Activated naive CD4-positive, alpha-beta T cell treated with anti-CD3 and anti-CD28 coated beads for 36 hours (primary cell): Measurements from ENCODE around the gene SLMAP. TPM values are rescaled to one million over a fixed set of nuclear protein-coding genes. Genes with fewer than 3 reads are reported as not detected.

Experiments used
- CTCF ChIA-PET: fragments of 350-600 bp; sonication (Branson Sonifier 250); formaldehyde crosslinking; loops from one replicate; lab custom pipeline; 2021; ENCODE audit warnings: antibody characterized with exemption; lab: Charles Lee
- DNase-seq: peaks from one replicate; pipeline ENCODE4 v3.0.0-alpha.2; 2020
- H3K27ac Mint-ChIP-seq: one replicate; pipeline ENCODE4 v1.8.0; 2021; ENCODE audit warnings: mild to moderate bottlenecking, mixed read lengths
- H3K27me3 Mint-ChIP-seq: one replicate; pipeline ENCODE4 v1.8.0; 2021; ENCODE audit warnings: low read depth, mixed read lengths
- H3K36me3 Mint-ChIP-seq: one replicate; pipeline ENCODE4 v1.8.0; 2021; ENCODE audit warnings: low read depth, mixed read lengths
- H3K4me1 Mint-ChIP-seq: one replicate; pipeline ENCODE4 v1.8.0; 2021; ENCODE audit warnings: low read depth, mixed read lengths
- H3K4me3 Mint-ChIP-seq: one replicate; pipeline ENCODE4 v1.8.0; 2021; ENCODE audit warnings: mild to moderate bottlenecking, moderate library complexity, mixed read lengths
- H3K9me3 Mint-ChIP-seq: one replicate; pipeline ENCODE4 v1.8.0; 2021; ENCODE audit warnings: mixed read lengths
- intact Hi-C: fragments of 100-400 bp; cut with micrococcal nuclease; formaldehyde crosslinking; loops from one replicate; pipeline ENCODE4 v1.15.1; 2023
- total RNA-seq, 2 experiments: library from RNA; stranded (reverse); gene quantifications; one replicate each; pipeline ENCODE4 v1.2.3, GENCODE V29; 2021

The SLMAP gene
- total RNA-seq, 2 experiments from 2014 or later: 35.1 TPM

DNA sequence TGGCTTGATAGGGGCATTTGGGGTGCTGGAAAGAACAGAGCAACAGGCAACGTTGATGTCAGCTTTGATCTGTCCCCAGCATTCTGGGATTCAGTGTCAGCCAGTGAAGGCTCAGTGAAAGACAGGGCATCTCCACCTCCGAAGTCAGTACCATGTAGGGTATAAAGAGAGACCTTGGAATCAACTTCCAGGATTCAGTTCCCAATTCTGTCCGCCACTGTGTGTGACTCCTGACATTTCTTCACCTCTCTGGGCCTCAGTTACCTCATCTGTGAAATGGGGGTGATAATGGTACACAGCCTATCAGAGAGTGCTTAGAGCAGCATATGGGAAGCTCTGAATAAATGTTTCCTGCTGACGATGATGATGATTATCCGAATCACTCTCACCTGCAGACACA, 196.5 kb downstream of the SLMAP start:
- Mint-ChIP-seq H3K4me1 (peaks cover 8% of the 10 kb centered on the region), H3K4me3 (no peak overlapping the region), H3K27ac (no peak overlapping the region), H3K9me3 (no peaks in the 10 kb centered on the region), H3K27me3 (no peaks in the 10 kb centered on the region), H3K36me3 (no peaks in the 10 kb centered on the region)
- intact Hi-C loops: no loop called here
- CTCF ChIA-PET: interaction anchor here (0.6 kb wide), 1 partner anchor 52 kb away, joined by 4 read pairs; no protein-coding TSS in a partner anchor
- DNase-seq: no peak

- Mint-ChIP-seq H3K27ac (no peak overlapping the region), H3K4me1 (peaks cover 9% of the 10 kb centered on the region), H3K4me3 (no peak overlapping the region), H3K9me3 (no peaks in the 10 kb centered on the region), H3K27me3 (no peaks in the 10 kb centered on the region), H3K36me3 (no peaks in the 10 kb centered on the region)
- DNase-seq: no peak
- CTCF ChIA-PET: no interaction called here
- intact Hi-C loops: no loop called here
These were observed 197.5 kb downstream of the SLMAP start for GRCh38 chr3:57953576-57953975.

GRCh38 chr3:57956119-57956832, 200.2 kb downstream of the SLMAP start:
- Mint-ChIP-seq H3K27ac (peak overlapping the region; percentile 6), H3K4me1 (peaks cover 13% of the 10 kb centered on the region), H3K4me3 (no peak overlapping the region), H3K36me3 (no peaks in the 10 kb centered on the region), H3K27me3 (no peaks in the 10 kb centered on the region), H3K9me3 (no peaks in the 10 kb centered on the region)
- CTCF ChIA-PET: no interaction called here
- no peak for DNase-seq
- intact Hi-C loops: loop anchor here (1.0 kb wide), 1 partner anchor 28 kb away; no protein-coding TSS in a partner anchor

DNA sequence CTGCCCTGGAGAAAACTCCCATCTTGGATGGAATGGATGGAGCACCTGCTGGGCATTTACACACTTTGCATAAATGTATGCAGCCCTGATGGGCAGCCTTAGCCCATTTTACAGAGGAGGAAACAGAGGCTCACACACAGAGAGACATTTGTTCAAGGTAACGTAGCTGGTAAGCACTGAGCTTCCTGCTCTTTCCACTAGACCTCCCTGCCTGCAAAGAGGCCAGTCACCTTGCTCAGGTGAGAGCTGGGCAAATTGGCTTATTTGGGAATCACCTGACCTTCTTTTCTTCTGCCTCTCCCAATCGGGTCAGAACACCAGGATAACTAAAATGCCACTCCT, 200.7 kb downstream of the SLMAP start:
- no peaks in the 10 kb centered on the region for H3K36me3 Mint-ChIP-seq
- H3K4me1 Mint-ChIP-seq: peaks cover 13% of the 10 kb centered on the region
- DNase-seq: no peak
- H3K4me3 Mint-ChIP-seq: no peak overlapping the region
- no peaks in the 10 kb centered on the region for H3K27me3 Mint-ChIP-seq
- no peak overlapping the region for H3K27ac Mint-ChIP-seq
- CTCF ChIA-PET: no interaction called here
- H3K9me3 Mint-ChIP-seq: no peaks in the 10 kb centered on the region
- intact Hi-C loops: loop anchor here (1.0 kb wide), 1 partner anchor 27 kb away; no protein-coding TSS in a partner anchor

DNA sequence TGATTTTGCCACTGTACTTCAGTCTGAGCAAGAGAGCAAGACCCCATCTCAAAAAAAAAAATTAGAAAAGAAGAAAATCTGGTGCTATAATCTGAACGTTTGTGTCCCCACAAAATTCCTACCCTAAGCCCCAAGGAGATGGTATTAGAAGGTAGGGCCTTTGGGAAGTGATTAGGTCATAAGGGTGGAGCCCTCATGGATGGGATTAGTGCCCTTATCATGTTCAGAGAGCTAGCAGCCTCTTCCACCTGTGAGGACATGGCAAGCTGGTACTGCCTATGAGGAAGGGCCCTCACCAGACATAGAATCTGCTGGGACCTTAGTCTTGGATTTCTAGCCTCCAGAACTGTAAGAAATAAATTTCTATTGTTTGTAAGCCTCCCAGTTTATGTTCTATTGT, 201.7 kb downstream of the SLMAP start:
- intact Hi-C loops: no loop called here
- CTCF ChIA-PET: no interaction called here
- Mint-ChIP-seq H3K9me3 (no peaks in the 10 kb centered on the region), H3K36me3 (no peaks in the 10 kb centered on the region), H3K27me3 (no peaks in the 10 kb centered on the region), H3K4me3 (no peak overlapping the region), H3K27ac (no peak overlapping the region), H3K4me1 (peaks cover 13% of the 10 kb centered on the region)
- no peak for DNase-seq

DNA sequence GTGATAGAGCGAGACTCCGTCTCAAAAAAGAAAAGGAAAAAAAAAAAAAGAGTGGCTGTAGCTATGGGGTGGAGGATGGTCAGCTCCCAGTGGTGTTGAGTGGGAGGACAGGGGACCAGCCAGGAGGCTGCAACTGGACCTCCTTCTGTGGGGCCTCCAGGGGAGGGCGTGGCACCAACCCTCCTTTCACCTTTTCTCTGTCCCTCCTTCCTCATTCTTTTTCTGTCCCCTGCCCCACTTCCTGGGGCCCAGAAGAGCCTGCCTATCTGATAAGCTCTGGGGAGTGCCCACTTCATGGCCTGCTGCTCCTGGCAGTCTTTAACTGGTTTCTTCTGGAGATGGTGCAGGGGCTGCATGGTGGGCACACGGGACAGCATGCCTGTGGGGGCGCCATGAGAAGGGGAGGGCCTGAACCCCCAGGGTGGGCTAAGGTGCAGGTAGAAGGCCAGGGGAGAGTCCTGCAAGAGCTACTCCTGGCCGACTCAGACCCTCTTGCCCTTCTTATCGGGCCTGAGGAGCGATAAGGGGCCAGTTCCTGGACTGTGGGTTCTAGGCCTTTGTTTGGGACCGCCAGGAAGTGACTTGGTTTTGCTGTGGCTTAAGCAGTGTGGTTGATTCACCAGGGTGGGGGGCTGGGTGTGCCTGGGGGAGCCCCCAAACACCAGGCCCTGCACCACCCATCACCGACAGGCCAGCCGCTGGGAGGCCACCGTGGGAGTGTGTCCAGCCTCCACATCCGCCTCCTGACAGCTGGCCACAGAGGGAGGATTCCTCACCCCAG, 202.7 kb downstream of the SLMAP start:
- H3K9me3 Mint-ChIP-seq: no peaks in the 10 kb centered on the region
- DNase-seq: no peak
- no peak overlapping the region for H3K27ac Mint-ChIP-seq
- CTCF ChIA-PET: interaction anchor here (0.6 kb wide), 1 partner anchor 661 kb away, joined by 3 read pairs; no protein-coding TSS in a partner anchor
- no peaks in the 10 kb centered on the region for H3K36me3 Mint-ChIP-seq
- intact Hi-C loops: no loop called here
- H3K4me3 Mint-ChIP-seq: no peak overlapping the region
- peaks cover 13% of the 10 kb centered on the region for H3K4me1 Mint-ChIP-seq
- no peaks in the 10 kb centered on the region for H3K27me3 Mint-ChIP-seq

- CTCF ChIA-PET: interaction anchor here (0.6 kb wide), 1 partner anchor 662 kb away, joined by 3 read pairs; no protein-coding TSS in a partner anchor
- Mint-ChIP-seq H3K36me3 (no peaks in the 10 kb centered on the region), H3K4me3 (no peak overlapping the region), H3K4me1 (peaks cover 13% of the 10 kb centered on the region), H3K9me3 (no peaks in the 10 kb centered on the region), H3K27ac (no peak overlapping the region), H3K27me3 (no peaks in the 10 kb centered on the region)
- intact Hi-C loops: no loop called here
- DNase-seq: no peak
These were observed 203.5 kb downstream of the SLMAP start for GRCh38 chr3:57959423-57960173.

DNA sequence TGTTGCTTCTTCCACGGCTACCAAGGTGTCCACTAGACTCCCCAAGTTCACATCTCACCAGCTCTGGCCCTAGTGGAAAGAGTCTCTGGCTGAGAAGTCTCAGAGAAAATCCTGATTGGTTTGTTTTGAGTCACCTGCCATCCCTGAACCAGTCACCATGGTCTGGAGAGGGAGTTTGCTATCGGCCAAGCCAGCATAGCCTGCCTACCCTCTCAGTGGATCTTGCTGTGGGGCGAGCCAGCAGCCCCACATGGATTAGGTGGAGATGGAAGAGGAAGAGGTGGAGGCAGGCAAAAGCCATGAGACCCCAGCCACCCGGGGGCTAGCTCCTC, 204.0 kb downstream of the SLMAP start:
- no peak overlapping the region for H3K4me3 Mint-ChIP-seq
- no peak for DNase-seq
- H3K36me3 Mint-ChIP-seq: no peaks in the 10 kb centered on the region
- H3K4me1 Mint-ChIP-seq: peaks cover 13% of the 10 kb centered on the region
- H3K27me3 Mint-ChIP-seq: no peaks in the 10 kb centered on the region
- intact Hi-C loops: no loop called here
- no peak overlapping the region for H3K27ac Mint-ChIP-seq
- no peaks in the 10 kb centered on the region for H3K9me3 Mint-ChIP-seq
- CTCF ChIA-PET: no interaction called here

DNA sequence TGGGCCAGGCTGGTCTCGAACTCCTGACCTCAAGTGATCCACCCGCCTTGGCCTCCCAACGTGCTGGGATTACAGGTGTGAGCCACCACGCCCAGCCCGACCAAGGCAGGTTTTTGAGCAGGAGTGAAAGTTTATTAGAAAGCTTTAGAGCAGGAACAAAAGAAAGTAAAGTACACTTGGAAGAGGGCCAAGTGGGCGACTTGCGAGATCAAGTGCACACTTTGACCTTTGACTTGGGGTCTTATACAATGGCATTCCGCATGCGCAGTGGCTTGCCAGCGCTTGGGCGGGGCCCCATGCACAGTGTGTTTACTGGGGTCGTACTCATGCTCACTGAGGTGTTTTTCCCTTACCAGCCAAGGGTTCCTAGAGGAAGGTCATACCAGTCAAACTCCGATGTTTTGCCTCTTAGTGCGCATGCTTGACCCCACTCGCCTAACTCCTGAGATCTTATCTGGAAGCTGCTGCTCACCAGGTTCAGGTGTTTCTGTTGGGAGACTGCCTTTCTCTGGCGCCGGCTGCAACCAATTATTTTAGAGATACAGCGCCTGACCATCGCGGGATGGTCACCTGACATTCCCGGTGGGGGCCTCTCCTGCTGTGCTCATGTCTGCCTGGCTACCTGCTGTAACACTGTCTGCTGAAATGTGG, 205.2 kb downstream of the SLMAP start:
- Mint-ChIP-seq H3K9me3 (no peaks in the 10 kb centered on the region), H3K27me3 (no peaks in the 10 kb centered on the region), H3K4me1 (peaks cover 11% of the 10 kb centered on the region), H3K36me3 (no peaks in the 10 kb centered on the region), H3K27ac (no peak overlapping the region), H3K4me3 (no peak overlapping the region)
- DNase-seq: no peak
- intact Hi-C loops: no loop called here
- CTCF ChIA-PET: interaction anchor here (1.1 to 1.6 kb wide), 5 partner anchors 9 to 215 kb away, joined by 3 to 14 read pairs (median 4); no protein-coding TSS in a partner anchor

- H3K4me3 Mint-ChIP-seq: no peak overlapping the region
- CTCF ChIA-PET: interaction anchor here (0.6 to 1.6 kb wide), 10 partner anchors 9 to 427 kb away, joined by 3 to 14 read pairs (median 4); no protein-coding TSS in a partner anchor
- intact Hi-C loops: loop anchor here (1.0 to 2.0 kb wide), 5 partner anchors 37 to 255 kb away; partner anchors contain the start of gene FLNB
These were observed 205.8 kb downstream of the SLMAP start for GRCh38 chr3:57961828-57962447.

GRCh38 chr3:57962448-57962834, 206.3 kb downstream of the SLMAP start:
- Mint-ChIP-seq H3K9me3 (no peaks in the 10 kb centered on the region), H3K27me3 (no peaks in the 10 kb centered on the region), H3K36me3 (no peaks in the 10 kb centered on the region), H3K4me1 (peaks cover 9% of the 10 kb centered on the region), H3K4me3 (no peak overlapping the region), H3K27ac (no peak overlapping the region)
- no peak for DNase-seq
- intact Hi-C loops: loop anchor here (1.0 to 2.0 kb wide), 5 partner anchors 36 to 255 kb away; partner anchors contain the start of gene FLNB
- CTCF ChIA-PET: interaction anchor here (0.6 to 1.6 kb wide), 11 partner anchors 8 to 427 kb away, joined by 3 to 14 read pairs (median 3); no protein-coding TSS in a partner anchor

More at GRCh38 chr3:57961828-57962447, 205.8 kb downstream of the SLMAP start:
- H3K9me3 Mint-ChIP-seq: no peaks in the 10 kb centered on the region
- H3K36me3 Mint-ChIP-seq: no peaks in the 10 kb centered on the region
- no peaks in the 10 kb centered on the region for H3K27me3 Mint-ChIP-seq
- H3K4me1 Mint-ChIP-seq: peaks cover 7% of the 10 kb centered on the region
- no peak overlapping the region for H3K27ac Mint-ChIP-seq
- no peak for DNase-seq
